ENCODE data around the gene FES. TPM values are rescaled to one million over a fixed set of nuclear protein-coding genes. Genes with fewer than 3 reads are reported as not detected.
"Not testable (repeated sequence)": the region's sequence is repeated elsewhere in the genome, so short reads cannot be mapped to it uniquely, and the experiment has no call there.

FES gene
- total RNA-seq, 1 donor from 2014 or later, result 33.7 TPM

- Mint-ChIP-seq H3K4me3 (no peak overlapping the region), H3K36me3 (ENCODE audit: low read depth) (peaks cover 79% of the 10 kb centered on the region), H3K4me1 (peaks cover 15% of the 10 kb centered on the region), H3K27ac (no peak overlapping the region), H3K9me3 (no peaks in the 10 kb centered on the region), H3K27me3 (no peaks in the 10 kb centered on the region)
- DNase-seq, result no peak
- intact Hi-C loops (cut with micrococcal nuclease), result no loop called here
These were observed 33.9 kb downstream of the FES start for GRCh38 chr15:90918034-90918788.

GRCh38 chr15:90918835-90919234, 34.5 kb downstream of the FES start:
- intact Hi-C loops (cut with micrococcal nuclease), result no loop called here
- Mint-ChIP-seq H3K4me3 (no peak overlapping the region), H3K36me3 (ENCODE audit: low read depth) (peaks cover 77% of the 10 kb centered on the region), H3K27me3 (no peaks in the 10 kb centered on the region), H3K9me3 (no peaks in the 10 kb centered on the region), H3K4me1 (peaks cover 19% of the 10 kb centered on the region), H3K27ac (no peak overlapping the region)
- DNase-seq, result no peak

GRCh38 chr15:90921887-90922286, 37.6 kb downstream of the FES start:
- Mint-ChIP-seq H3K27me3 (no peaks in the 10 kb centered on the region), H3K27ac (peak overlapping the region; percentile 53), H3K36me3 (ENCODE audit: low read depth) (peaks cover 55% of the 10 kb centered on the region), H3K9me3 (no peaks in the 10 kb centered on the region), H3K4me3 (no peak overlapping the region), H3K4me1 (peaks cover 29% of the 10 kb centered on the region)
- intact Hi-C loops (cut with micrococcal nuclease), result no loop called here
- DNase-seq, result no peak

GRCh38 chr15:90922712-90923322, 38.5 kb downstream of the FES start:
- H3K9me3 Mint-ChIP-seq; H3K27me3 Mint-ChIP-seq; H3K4me3 Mint-ChIP-seq; intact Hi-C loops (cut with micrococcal nuclease): not testable (repeated sequence)
- DNase-seq, result peak; percentile 73
- H3K27ac Mint-ChIP-seq, result peak overlapping the region; percentile 78
- H3K4me1 Mint-ChIP-seq, result peaks cover 29% of the 10 kb centered on the region
- H3K36me3 Mint-ChIP-seq (ENCODE audit: low read depth), result peaks cover 46% of the 10 kb centered on the region

GRCh38 chr15:90924375-90924774, 40.1 kb downstream of the FES start:
- DNase-seq, result no peak
- H3K27ac Mint-ChIP-seq, result peak overlapping the region; percentile 77
- intact Hi-C loops (cut with micrococcal nuclease), result loop anchor here (1.0 kb wide), 1 partner anchor 22 kb away; no protein-coding TSS in a partner anchor
- H3K4me3 Mint-ChIP-seq, result no peak overlapping the region
- no peaks in the 10 kb centered on the region for H3K9me3 Mint-ChIP-seq
- no peaks in the 10 kb centered on the region for H3K27me3 Mint-ChIP-seq
- H3K4me1 Mint-ChIP-seq, result peaks cover 35% of the 10 kb centered on the region
- peaks cover 34% of the 10 kb centered on the region for H3K36me3 Mint-ChIP-seq (ENCODE audit: low read depth)

- H3K9me3 Mint-ChIP-seq; H3K27ac Mint-ChIP-seq; H3K27me3 Mint-ChIP-seq; H3K4me3 Mint-ChIP-seq; DNase-seq; intact Hi-C loops (cut with micrococcal nuclease): not testable (repeated sequence)
- peaks cover 16% of the 10 kb centered on the region for H3K36me3 Mint-ChIP-seq (ENCODE audit: low read depth)
- peaks cover 48% of the 10 kb centered on the region for H3K4me1 Mint-ChIP-seq
These were observed 42.5 kb downstream of the FES start for GRCh38 chr15:90926766-90927165.

GRCh38 chr15:90928106-90928505, 43.8 kb downstream of the FES start:
- H3K27me3 Mint-ChIP-seq; H3K9me3 Mint-ChIP-seq; DNase-seq; intact Hi-C loops (cut with micrococcal nuclease): not testable (repeated sequence)
- H3K27ac Mint-ChIP-seq, result peak overlapping the region; percentile 64
- H3K4me3 Mint-ChIP-seq, result peak overlapping the region; percentile 40
- H3K36me3 Mint-ChIP-seq (ENCODE audit: low read depth), result peaks cover 11% of the 10 kb centered on the region
- H3K4me1 Mint-ChIP-seq, result peaks cover 42% of the 10 kb centered on the region

- peak overlapping the region; percentile 99 for H3K27ac Mint-ChIP-seq
- peak overlapping the region; percentile 99 for H3K4me3 Mint-ChIP-seq
- peak; percentile 64 for DNase-seq
- H3K9me3 Mint-ChIP-seq, result no peaks in the 10 kb centered on the region
- intact Hi-C loops (cut with micrococcal nuclease), result loop anchor here (5.0 to 10.0 kb wide), 5 partner anchors 57 to 1595 kb away; partner anchors contain the start of genes IQGAP1 and POLG
- peaks cover 42% of the 10 kb centered on the region for H3K4me1 Mint-ChIP-seq
- H3K27me3 Mint-ChIP-seq, result no peaks in the 10 kb centered on the region
- H3K36me3 Mint-ChIP-seq (ENCODE audit: low read depth), result peaks cover 5% of the 10 kb centered on the region
These were observed 45.1 kb downstream of the FES start for GRCh38 chr15:90929246-90930019.

GRCh38 chr15:90930861-90931574, 46.7 kb downstream of the FES start:
- Mint-ChIP-seq H3K36me3 (ENCODE audit: low read depth) (peaks cover 4% of the 10 kb centered on the region), H3K4me1 (peaks cover 39% of the 10 kb centered on the region), H3K27ac (peak overlapping the region; percentile 99), H3K27me3 (no peaks in the 10 kb centered on the region), H3K4me3 (peak overlapping the region; percentile 99), H3K9me3 (no peaks in the 10 kb centered on the region)
- DNase-seq, result peak; percentile 67
- intact Hi-C loops (cut with micrococcal nuclease), result loop anchor here (5.0 to 10.0 kb wide), 5 partner anchors 59 to 1596 kb away; partner anchors contain the start of genes IQGAP1 and POLG

GRCh38 chr15:90931575-90931827, 47.2 kb downstream of the FES start:
- Mint-ChIP-seq H3K9me3 (no peaks in the 10 kb centered on the region), H3K36me3 (ENCODE audit: low read depth) (peaks cover 9% of the 10 kb centered on the region), H3K4me3 (peak overlapping the region; percentile 99), H3K27me3 (no peaks in the 10 kb centered on the region), H3K27ac (peak overlapping the region; percentile 99), H3K4me1 (peaks cover 44% of the 10 kb centered on the region)
- intact Hi-C loops (cut with micrococcal nuclease), result loop anchor here (5.0 to 10.0 kb wide), 5 partner anchors 59 to 1597 kb away; partner anchors contain the start of genes IQGAP1 and POLG
- DNase-seq, result no peak

GRCh38 chr15:90931828-90932659, 47.7 kb downstream of the FES start, which contains the start of gene HDDC3:
Gene HDDC3 (minus strand): TSS chr15:90932549. CDS start chr15:90932540, 9 bp downstream.
- peaks cover 13% of the 10 kb centered on the region for H3K36me3 Mint-ChIP-seq (ENCODE audit: low read depth)
- H3K9me3 Mint-ChIP-seq, result no peaks in the 10 kb centered on the region
- peak within 1 kb of the TSS; percentile 99 for H3K27ac Mint-ChIP-seq
- intact Hi-C loops (cut with micrococcal nuclease), result loop anchor here (1.0 to 10.0 kb wide), 7 partner anchors 60 to 1597 kb away; partner anchors contain the start of genes CIB1, IQGAP1, POLG and PRC1
- H3K4me3 Mint-ChIP-seq, result peak within 1 kb of the TSS; percentile 99
- peak; percentile 98 for DNase-seq
- no peaks in the 10 kb centered on the region for H3K27me3 Mint-ChIP-seq
- peaks cover 49% of the 10 kb centered on the region for H3K4me1 Mint-ChIP-seq

- Mint-ChIP-seq H3K4me1 (peaks cover 49% of the 10 kb centered on the region), H3K36me3 (ENCODE audit: low read depth) (peaks cover 13% of the 10 kb centered on the region), H3K27me3 (no peaks in the 10 kb centered on the region), H3K9me3 (no peaks in the 10 kb centered on the region), H3K4me3 (peak overlapping the region; percentile 99), H3K27ac (peak overlapping the region; percentile 99)
- DNase-seq, result no peak
- intact Hi-C loops (cut with micrococcal nuclease), result loop anchor here (1.0 to 10.0 kb wide), 7 partner anchors 60 to 1598 kb away; partner anchors contain the start of genes CIB1, IQGAP1, POLG and PRC1
These were observed 48.3 kb downstream of the FES start for GRCh38 chr15:90932660-90932991.

All from activated CD4-positive, alpha-beta T cell treated with anti-CD3 and anti-CD28 coated beads, Interleukin-2, amount 10 ng/mL, durations not matched to agents 24 days and 14 days (primary cell).